Measurements from ENCODE around the gene CCDC80.
"Not testable (repeated sequence)": the region's sequence is repeated elsewhere in the genome, so short reads cannot be mapped to it uniquely, and the experiment has no call there.

The CCDC80 gene

DNA sequence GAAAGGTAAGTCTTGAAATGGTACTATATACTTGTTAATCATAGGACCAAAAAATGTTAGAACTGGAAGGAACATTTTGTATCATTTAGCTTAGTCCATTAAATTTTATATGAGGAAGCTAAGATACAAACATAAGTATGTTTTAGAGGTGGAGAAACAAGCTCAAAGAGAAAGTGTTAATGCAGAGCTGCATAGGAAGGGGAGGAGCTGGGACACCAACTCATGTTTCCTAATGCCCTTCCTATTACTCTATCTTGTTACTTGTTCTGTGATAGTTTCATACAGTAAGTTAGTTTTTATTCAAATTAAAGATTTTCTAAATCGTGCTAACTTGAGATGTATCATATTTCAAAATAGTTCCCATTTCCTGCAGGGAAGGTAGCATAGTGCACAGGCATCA is 71.7 kb downstream of the CCDC80 start:
- Mint-ChIP-seq H3K36me3 (peaks cover 39% of the 10 kb centered on the region), H3K4me3 (no peak overlapping the region), H3K4me1 (peaks cover 17% of the 10 kb centered on the region), H3K27me3 (no peaks in the 10 kb centered on the region), H3K27ac (peak overlapping the region; percentile 56), H3K9me3 (peaks cover 1% of the 10 kb centered on the region)
- DNase-seq (ENCODE audit: low spot score in 2 of 2) (no peak), ATAC-seq (ENCODE audit: low read depth) (no peak)

DNA sequence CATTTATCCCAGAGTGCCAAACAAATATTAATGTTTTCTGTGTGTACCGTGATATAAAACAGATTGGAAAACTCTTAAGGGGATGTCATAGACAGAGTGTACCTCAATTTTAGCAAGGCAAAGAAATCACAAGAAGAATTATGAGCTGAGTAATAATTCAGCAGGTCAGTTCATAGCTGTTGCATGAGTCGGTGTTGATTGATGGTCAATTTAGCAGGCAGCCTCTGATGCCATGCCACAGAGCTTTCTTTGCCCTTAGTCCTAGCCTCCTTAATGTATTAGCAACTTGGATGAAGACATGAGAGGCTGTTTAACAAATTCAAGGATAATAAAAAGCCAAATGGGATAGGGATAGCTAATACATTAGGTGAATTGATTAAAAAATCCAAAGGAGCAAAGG is 72.3 kb downstream of the CCDC80 start:
- Mint-ChIP-seq H3K4me3 (no peak overlapping the region), H3K9me3 (peaks cover 1% of the 10 kb centered on the region), H3K36me3 (peaks cover 41% of the 10 kb centered on the region), H3K4me1 (peaks cover 22% of the 10 kb centered on the region), H3K27me3 (no peaks in the 10 kb centered on the region), H3K27ac (peak overlapping the region; percentile 56)
- DNase-seq (ENCODE audit: low spot score in 2 of 2) = no peak
- ATAC-seq (ENCODE audit: low read depth) = no peak

- peak overlapping the region; percentile 55 for H3K27ac Mint-ChIP-seq
- no peaks in the 10 kb centered on the region for H3K9me3 Mint-ChIP-seq
- DNase-seq (ENCODE audit: low spot score in 2 of 2) (no peak), ATAC-seq (ENCODE audit: low read depth) (no peak)
- no peak overlapping the region for H3K4me3 Mint-ChIP-seq
- peaks cover 30% of the 10 kb centered on the region for H3K36me3 Mint-ChIP-seq
- H3K4me1 Mint-ChIP-seq = peaks cover 29% of the 10 kb centered on the region
- no peaks in the 10 kb centered on the region for H3K27me3 Mint-ChIP-seq
Observed at GRCh38 chr3:112564940-112565305, 76.0 kb downstream of the CCDC80 start.

DNA sequence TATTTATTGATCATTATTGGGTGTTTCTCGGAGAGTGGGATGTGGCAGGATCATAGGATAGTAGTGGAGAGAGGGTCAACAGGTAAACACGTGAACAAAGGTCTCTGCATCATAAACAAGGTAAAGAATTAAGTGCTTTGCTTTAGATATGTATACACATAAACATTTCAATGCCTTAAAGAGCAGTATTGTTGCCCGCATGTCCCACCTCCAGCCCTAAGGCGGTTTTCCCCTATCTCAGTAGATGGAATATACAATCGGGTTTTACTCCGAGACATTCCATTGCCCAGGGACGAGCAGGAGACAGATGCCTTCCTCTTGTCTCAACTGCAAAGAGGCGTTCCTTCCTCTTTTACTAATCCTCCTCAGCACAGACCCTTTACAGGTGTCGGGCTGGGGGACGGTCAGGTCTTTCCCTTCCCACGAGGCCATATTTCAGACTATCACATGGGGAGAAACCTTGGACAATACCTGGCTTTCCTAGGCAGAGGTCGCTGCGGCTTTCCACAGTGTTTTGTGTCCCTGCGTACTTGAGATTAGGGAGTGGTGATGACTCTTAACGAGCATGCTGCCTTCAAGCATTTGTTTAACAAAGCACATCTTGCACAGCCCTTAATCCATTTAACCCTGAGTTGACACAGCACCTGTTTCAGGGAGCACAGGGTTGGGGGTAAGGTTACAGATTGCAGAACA is 76.5 kb downstream of the CCDC80 start:
- not testable (repeated sequence) for ATAC-seq (ENCODE audit: low read depth); H3K9me3 Mint-ChIP-seq; H3K27me3 Mint-ChIP-seq; H3K27ac Mint-ChIP-seq; H3K4me3 Mint-ChIP-seq; DNase-seq (ENCODE audit: low spot score in 2 of 2)
- Mint-ChIP-seq H3K36me3 (peaks cover 27% of the 10 kb centered on the region), H3K4me1 (peaks cover 35% of the 10 kb centered on the region)

DNA sequence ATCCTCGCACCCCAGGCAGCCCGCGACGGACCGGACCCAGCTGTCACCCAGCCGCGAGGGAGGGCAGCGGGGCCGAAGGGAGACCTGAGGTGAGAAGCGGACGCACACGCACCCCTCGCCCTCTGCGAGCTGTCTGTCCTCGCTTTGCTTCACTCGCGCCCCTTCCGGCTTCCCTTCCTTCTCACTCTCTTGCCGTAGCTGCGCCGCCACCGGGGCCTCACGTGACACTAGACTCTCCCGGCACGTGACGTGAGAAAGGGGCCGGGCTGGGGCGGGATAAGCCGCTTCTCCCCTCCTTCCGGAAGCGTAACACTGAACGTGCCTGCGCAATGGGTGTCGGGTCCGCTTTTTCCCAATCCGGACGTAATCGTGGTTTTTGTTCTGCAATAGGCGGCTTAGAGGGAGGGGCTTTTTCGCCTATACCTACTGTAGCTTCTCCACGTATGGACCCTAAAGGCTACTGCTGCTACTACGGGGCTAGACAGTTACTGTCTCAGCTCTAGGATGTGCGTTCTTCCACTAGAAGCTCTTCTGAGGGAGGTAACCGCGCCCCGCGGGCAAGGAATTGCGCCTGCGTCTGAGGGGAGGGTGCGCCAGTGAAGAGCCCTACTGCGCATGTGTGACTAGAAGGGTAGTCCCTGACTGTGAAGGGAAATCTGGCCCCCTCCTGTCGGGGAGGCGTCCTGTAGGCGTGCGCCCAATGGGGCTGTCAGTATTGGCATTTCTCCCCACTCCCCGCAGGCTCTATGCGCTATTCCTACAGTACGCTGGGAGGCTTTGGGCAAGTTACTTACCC is 79.0 kb downstream of the CCDC80 start, which contains the start of the genes ATG3 and SLC35A5:
Gene ATG3 (minus strand): TSS at position 229 of the 796 bp plus-strand sequence. CDS start 434 bp downstream, outside the sequence.
Gene SLC35A5 (plus strand): TSS at position 312 of the 796 bp plus-strand sequence. CDS start 1,359 bp downstream, outside the sequence.
- Mint-ChIP-seq H3K27ac (peak within 1 kb of the TSS; percentile 99), H3K4me1 (peaks cover 32% of the 10 kb centered on the region), H3K27me3 (no peaks in the 10 kb centered on the region), H3K36me3 (peaks cover 19% of the 10 kb centered on the region), H3K4me3 (peak within 1 kb of the TSS; percentile 99), H3K9me3 (no peaks in the 10 kb centered on the region)
- DNase-seq (ENCODE audit: low spot score in 2 of 2) (peak; percentile 99 to 100), ATAC-seq (ENCODE audit: low read depth) (peak; percentile 81)

GRCh38 chr3:112561484-112561733 is 79.5 kb downstream of the CCDC80 start:
- DNase-seq (ENCODE audit: low spot score in 2 of 2) (no peak), ATAC-seq (ENCODE audit: low read depth) (peak; percentile 41)
- Mint-ChIP-seq H3K36me3 (peaks cover 16% of the 10 kb centered on the region), H3K9me3 (no peaks in the 10 kb centered on the region), H3K27ac (peak overlapping the region; percentile 99), H3K27me3 (no peaks in the 10 kb centered on the region), H3K4me3 (peak overlapping the region; percentile 99), H3K4me1 (peaks cover 32% of the 10 kb centered on the region)

- no peaks in the 10 kb centered on the region for H3K9me3 Mint-ChIP-seq
- peaks cover 31% of the 10 kb centered on the region for H3K4me1 Mint-ChIP-seq
- DNase-seq (ENCODE audit: low spot score in 2 of 2) (peak; percentile 25 to 51), ATAC-seq (ENCODE audit: low read depth) (peak; percentile 5)
- H3K36me3 Mint-ChIP-seq = peaks cover 13% of the 10 kb centered on the region
- H3K4me3 Mint-ChIP-seq = peak overlapping the region; percentile 99
- no peaks in the 10 kb centered on the region for H3K27me3 Mint-ChIP-seq
- H3K27ac Mint-ChIP-seq = peak overlapping the region; percentile 99
Observed at GRCh38 chr3:112560721-112561483, 80.0 kb downstream of the CCDC80 start.

GRCh38 chr3:112560307-112560706 is 80.6 kb downstream of the CCDC80 start:
- Mint-ChIP-seq H3K27me3 (no peaks in the 10 kb centered on the region), H3K4me3 (peak overlapping the region; percentile 99), H3K36me3 (peaks cover 9% of the 10 kb centered on the region), H3K27ac (peak overlapping the region; percentile 99), H3K4me1 (peaks cover 33% of the 10 kb centered on the region), H3K9me3 (no peaks in the 10 kb centered on the region)
- DNase-seq (ENCODE audit: low spot score in 2 of 2) = no peak
- ATAC-seq (ENCODE audit: low read depth) = no peak

DNA sequence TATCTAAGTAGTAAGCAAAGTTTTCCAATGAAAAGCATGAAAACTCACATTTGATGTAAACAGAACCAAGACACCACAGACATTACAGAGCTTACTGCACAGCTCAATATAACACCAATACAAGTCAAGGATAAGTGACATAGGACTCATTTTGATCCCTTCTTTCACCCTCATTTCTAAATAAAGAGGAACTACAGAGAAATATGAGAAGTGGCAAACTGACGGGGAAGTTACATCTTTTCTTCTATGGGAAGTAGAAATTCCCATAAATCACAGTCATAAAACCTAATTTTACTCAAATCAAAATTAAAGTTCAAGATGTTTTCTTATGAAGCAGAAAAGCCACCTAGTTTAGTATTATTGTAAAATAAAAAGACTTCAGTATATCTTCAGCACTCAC is 83.0 kb downstream of the CCDC80 start:
- ATAC-seq (ENCODE audit: low read depth) = no peak
- H3K36me3 Mint-ChIP-seq = peaks cover 5% of the 10 kb centered on the region
- DNase-seq (ENCODE audit: low spot score in 2 of 2) = no peak
- no peak overlapping the region for H3K4me3 Mint-ChIP-seq
- H3K27ac Mint-ChIP-seq = no peak overlapping the region
- H3K27me3 Mint-ChIP-seq = no peaks in the 10 kb centered on the region
- H3K4me1 Mint-ChIP-seq = peaks cover 30% of the 10 kb centered on the region
- no peaks in the 10 kb centered on the region for H3K9me3 Mint-ChIP-seq

DNA sequence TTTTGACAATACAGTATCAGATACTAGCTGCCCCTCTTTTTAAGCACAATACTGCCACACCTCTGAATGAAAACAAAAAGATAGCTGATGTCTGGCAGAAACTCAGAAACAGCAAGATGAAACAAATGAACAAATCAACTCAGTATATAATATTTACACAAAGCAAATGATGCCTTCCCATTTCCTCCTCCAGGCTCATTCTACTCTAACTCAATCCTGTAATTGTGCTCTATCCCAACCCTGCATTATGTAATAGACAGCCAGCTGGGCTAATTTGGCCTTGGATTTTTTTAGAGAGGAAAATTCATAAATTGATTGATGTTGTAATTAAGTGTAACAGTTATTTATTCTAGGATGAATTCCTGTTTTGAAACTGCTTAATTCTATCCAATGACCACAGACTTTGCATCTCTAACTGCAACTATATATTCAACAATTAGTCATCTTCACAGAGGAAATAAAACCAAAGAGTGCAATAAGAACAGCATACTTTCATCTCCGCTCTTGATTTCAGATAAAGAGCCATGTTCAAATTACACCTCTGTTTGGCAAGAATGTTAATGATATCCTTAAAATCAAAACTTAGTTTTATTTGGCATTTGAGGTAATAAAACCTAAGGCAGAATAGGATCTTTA is 85.3 kb downstream of the CCDC80 start:
- no peaks in the 10 kb centered on the region for H3K27me3 Mint-ChIP-seq
- H3K9me3 Mint-ChIP-seq = no peaks in the 10 kb centered on the region
- H3K4me3 Mint-ChIP-seq = no peak overlapping the region
- no peak for DNase-seq (ENCODE audit: low spot score in 2 of 2)
- ATAC-seq (ENCODE audit: low read depth) = no peak
- H3K27ac Mint-ChIP-seq = no peak overlapping the region
- peaks cover 11% of the 10 kb centered on the region for H3K36me3 Mint-ChIP-seq
- H3K4me1 Mint-ChIP-seq = peaks cover 31% of the 10 kb centered on the region

DNA sequence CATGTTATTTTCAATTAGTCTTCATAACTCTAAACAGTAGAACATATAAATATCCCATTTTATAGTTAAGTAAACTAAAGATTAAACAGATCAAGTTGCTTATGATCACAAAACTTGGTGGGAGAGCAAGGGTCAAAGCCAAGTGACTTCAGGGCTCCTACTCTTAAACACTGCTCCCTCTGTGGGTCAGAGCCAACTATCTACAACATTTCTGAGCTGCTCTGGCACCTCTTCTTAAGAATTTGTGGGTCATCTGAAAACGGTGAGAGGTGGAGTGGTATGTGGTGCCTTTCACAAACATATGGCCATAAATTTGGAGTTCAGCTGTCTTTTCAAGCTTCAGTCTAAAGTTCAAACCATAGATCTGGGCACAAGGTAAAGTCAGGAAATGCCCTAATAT is 90.1 kb downstream of the CCDC80 start:
- Mint-ChIP-seq H3K4me3 (no peak overlapping the region), H3K27me3 (no peaks in the 10 kb centered on the region), H3K36me3 (peaks cover 14% of the 10 kb centered on the region), H3K9me3 (no peaks in the 10 kb centered on the region), H3K4me1 (peaks cover 15% of the 10 kb centered on the region), H3K27ac (no peak overlapping the region)
- DNase-seq (ENCODE audit: low spot score in 2 of 2) = no peak
- ATAC-seq (ENCODE audit: low read depth) = no peak

Data from memory B cell (primary cell).